IMR-90 (cell line): ENCODE measurements around the gene LIPG.

Experiments used
- CEBPB ChIP-seq: IDR thresholded peaks from 2 replicates; pipeline ENCODE4 v1.6.1; 2012; ENCODE audit warnings: low read depth, low read length, improper control_type of control experiment
- ELK1 ChIP-seq: fragments of 150-350 bp; IDR thresholded peaks from 2 replicates; pipeline ENCODE4 v1.6.1; 2016; ENCODE audit warnings: low read depth, mild to moderate bottlenecking, low read length, moderate library complexity, borderline replicate concordance
- MAFK ChIP-seq: IDR thresholded peaks from 2 replicates; pipeline ENCODE4 v1.6.1; 2012; ENCODE audit warnings: low read depth, low read length, improper control_type of control experiment
- MXI1 ChIP-seq: IDR thresholded peaks from 2 replicates; pipeline ENCODE4 v1.6.1; 2012; ENCODE audit warnings: low read depth, mild to moderate bottlenecking, low read length, moderate library complexity, borderline replicate concordance
- NFE2L2 ChIP-seq: fragments of 150-350 bp; IDR thresholded peaks from 2 replicates; pipeline ENCODE4 v1.6.1; 2016; ENCODE audit warnings: low read depth, mild to moderate bottlenecking, low read length
- POLR2A ChIP-seq: IDR thresholded peaks from 2 replicates; pipeline ENCODE4 v1.6.1; 2012; ENCODE audit warnings: mild to moderate bottlenecking, low read depth, low read length
- RAD21 ChIP-seq: IDR thresholded peaks from 2 replicates; pipeline ENCODE4 v1.6.1; 2012; ENCODE audit warnings: low read length, improper control_type of control experiment
- SMC3 ChIP-seq: fragments of 150-350 bp; IDR thresholded peaks from 2 replicates; pipeline ENCODE4 v1.6.1; 2016; ENCODE audit warnings: low read depth, mild to moderate bottlenecking, antibody characterized with exemption, low read length, moderate library complexity
- USF2 ChIP-seq: fragments of 150-350 bp; IDR thresholded peaks from 2 replicates; pipeline ENCODE4 v1.6.1; 2017; ENCODE audit warnings: mild to moderate bottlenecking, antibody characterized with exemption, low read length, low read depth
- TF ChIP-seq, protein P1 (sequence below): conservative IDR thresholded peaks from 2 replicates; pipeline ENCODE4 v1.5.1; 2012; ENCODE audit warnings: mild to moderate bottlenecking, low read depth, low read length, improper control_type of control experiment

DNA sequence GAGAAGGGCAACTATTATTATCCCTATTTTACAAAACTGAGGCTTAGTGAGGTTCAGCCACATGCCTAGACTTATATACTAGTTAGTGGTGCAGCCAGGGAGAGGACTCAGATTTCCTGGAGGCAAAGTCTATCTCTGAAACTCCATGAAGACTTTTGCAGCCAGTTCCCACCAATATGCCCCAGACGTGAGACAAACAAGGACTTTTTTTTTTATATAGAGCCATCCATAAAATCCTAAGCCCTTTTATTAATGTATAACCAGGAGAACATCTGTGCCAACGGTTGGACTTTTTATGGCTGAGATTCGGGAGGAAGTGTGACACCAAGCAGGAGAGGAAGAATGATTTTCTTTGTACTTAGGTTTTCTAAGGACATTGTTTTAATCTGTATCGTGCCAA lies 29.9 kb downstream of the LIPG start:
- TF ChIP-seq MXI1 (no peak), CEBPB (no peak), POLR2A (no peak), RAD21 (no peak), ELK1 (no peak), MAFK (no peak), NFE2L2 (no peak), USF2 (no peak), SMC3 (no peak)
- TF ChIP-seq, protein P1, sequence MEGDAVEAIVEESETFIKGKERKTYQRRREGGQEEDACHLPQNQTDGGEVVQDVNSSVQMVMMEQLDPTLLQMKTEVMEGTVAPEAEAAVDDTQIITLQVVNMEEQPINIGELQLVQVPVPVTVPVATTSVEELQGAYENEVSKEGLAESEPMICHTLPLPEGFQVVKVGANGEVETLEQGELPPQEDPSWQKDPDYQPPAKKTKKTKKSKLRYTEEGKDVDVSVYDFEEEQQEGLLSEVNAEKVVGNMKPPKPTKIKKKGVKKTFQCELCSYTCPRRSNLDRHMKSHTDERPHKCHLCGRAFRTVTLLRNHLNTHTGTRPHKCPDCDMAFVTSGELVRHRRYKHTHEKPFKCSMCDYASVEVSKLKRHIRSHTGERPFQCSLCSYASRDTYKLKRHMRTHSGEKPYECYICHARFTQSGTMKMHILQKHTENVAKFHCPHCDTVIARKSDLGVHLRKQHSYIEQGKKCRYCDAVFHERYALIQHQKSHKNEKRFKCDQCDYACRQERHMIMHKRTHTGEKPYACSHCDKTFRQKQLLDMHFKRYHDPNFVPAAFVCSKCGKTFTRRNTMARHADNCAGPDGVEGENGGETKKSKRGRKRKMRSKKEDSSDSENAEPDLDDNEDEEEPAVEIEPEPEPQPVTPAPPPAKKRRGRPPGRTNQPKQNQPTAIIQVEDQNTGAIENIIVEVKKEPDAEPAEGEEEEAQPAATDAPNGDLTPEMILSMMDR = no peak
